HL-60/S4 treated with phorbol 12-myristate 13-acetate at 8.2 ng/mL for 4 days and 3 days (cell line): ENCODE results near the gene TLR9.
"Not testable (repeated sequence)": the region's sequence is repeated elsewhere in the genome, so short reads cannot be mapped to it uniquely, and the experiment has no call there.

Experiments used
- in situ Hi-C: fragments of 300-500 bp; cut with MboI; formaldehyde crosslinking; loops from 2 replicates; pipeline ENCODE4 v1.15.0; 2022; ENCODE audit warnings: low sequenced_read_pairs

TLR9 gene, protein sequence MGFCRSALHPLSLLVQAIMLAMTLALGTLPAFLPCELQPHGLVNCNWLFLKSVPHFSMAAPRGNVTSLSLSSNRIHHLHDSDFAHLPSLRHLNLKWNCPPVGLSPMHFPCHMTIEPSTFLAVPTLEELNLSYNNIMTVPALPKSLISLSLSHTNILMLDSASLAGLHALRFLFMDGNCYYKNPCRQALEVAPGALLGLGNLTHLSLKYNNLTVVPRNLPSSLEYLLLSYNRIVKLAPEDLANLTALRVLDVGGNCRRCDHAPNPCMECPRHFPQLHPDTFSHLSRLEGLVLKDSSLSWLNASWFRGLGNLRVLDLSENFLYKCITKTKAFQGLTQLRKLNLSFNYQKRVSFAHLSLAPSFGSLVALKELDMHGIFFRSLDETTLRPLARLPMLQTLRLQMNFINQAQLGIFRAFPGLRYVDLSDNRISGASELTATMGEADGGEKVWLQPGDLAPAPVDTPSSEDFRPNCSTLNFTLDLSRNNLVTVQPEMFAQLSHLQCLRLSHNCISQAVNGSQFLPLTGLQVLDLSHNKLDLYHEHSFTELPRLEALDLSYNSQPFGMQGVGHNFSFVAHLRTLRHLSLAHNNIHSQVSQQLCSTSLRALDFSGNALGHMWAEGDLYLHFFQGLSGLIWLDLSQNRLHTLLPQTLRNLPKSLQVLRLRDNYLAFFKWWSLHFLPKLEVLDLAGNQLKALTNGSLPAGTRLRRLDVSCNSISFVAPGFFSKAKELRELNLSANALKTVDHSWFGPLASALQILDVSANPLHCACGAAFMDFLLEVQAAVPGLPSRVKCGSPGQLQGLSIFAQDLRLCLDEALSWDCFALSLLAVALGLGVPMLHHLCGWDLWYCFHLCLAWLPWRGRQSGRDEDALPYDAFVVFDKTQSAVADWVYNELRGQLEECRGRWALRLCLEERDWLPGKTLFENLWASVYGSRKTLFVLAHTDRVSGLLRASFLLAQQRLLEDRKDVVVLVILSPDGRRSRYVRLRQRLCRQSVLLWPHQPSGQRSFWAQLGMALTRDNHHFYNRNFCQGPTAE

DNA sequence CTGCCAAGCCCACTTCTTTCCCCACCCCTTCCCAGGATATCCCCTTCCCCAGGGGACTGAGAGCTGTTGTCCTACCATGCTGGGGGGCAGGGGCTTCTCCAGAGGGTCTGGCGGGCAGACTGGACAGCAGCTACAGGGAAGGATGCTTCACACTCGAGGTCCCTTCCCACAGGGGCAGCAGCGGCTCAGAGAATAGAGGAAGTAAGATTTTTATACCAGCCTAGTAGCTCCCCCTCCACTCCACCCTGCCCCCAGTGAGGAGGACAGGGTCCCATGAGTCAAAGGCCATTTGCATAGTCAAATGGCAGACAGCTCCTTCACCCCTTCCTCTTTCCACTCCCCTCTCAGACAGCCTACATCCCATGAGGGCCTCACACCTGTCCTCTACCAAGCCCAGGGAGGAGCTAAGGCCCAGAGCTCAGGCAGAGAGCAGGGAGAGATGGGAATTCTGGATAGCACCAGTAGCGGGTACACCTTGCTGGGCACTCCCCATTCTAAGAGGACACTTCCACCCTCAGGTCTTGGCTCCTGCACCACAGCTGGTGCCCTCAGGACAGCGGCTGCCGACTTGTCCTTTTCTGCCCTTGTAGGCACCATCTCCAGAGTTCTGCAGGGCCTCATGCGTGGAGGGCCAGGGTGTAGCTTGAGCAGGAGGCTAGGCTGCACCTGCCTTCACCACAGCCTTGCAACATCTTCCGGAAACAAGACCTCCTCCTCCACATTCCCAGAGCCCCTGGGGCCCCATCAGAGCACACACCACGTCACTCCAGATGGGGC is at the start of gene TLR9:
Gene TLR9, minus strand, starts transcription at position 194 of the 777 bp plus-strand sequence. Its CDS starts 116 bp downstream, at position 78.
- in situ Hi-C loops: no loop called here

DNA sequence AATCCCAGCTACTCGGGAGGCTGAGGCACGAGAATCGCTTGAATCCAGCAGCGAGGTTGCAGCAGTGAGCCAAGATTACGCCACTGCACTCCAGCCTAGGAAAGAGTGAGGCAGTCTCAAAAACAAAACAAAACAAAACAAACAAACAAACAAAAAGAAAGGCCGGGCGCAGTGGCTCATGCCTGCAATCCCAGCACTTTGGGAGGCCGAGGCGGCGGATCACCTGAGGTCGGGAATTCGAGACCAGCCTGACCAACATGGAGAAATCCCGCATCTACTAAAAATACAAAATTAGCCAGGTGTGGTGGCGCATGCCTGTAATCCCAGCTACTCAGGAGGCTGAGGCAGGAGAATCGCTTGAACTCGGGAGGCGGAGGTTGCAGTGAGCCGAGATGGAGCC is 49.3 kb upstream of the TLR9 start:
- in situ Hi-C loops: not testable (repeated sequence)

DNA sequence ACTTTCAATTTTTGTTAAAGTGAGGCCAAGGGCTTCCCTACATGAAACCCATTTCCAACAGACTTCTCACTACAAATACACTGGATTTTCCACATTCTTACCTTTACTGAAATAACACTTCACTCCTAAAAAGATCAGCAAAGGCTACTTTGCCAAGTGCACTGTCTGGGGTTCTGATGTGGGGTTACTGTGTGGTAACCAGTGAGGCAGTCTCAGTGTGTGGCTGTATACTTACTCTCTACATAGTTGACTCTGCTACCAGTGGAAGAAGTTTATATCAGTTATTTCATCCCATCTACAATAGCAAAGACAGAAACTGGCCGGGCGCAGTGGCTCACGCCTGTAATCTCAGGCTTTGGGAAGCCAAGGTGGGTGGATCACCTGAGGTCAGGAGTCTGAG is 47.4 kb upstream of the TLR9 start:
- in situ Hi-C loops: no loop called here

DNA sequence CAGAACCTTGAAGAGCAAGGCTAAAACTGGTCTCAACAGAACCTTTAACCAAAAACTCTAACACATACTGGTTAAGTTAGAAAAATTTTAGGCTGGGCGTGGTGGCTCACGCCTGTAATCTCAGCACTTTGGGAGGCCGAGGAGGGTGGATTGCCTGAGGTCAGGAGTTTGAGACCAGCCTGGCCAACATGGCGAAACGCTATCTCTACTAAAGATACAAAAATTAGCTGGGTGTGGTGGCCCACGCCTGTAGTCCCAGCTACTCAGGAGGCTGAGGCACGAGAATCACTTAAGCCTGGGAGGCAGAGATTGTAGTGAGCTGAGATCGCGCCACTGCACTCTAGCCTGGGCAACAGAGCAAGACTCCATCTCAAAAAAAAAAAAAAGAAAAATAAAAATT is 46.7 kb upstream of the TLR9 start:
- in situ Hi-C loops: not testable (repeated sequence)

DNA sequence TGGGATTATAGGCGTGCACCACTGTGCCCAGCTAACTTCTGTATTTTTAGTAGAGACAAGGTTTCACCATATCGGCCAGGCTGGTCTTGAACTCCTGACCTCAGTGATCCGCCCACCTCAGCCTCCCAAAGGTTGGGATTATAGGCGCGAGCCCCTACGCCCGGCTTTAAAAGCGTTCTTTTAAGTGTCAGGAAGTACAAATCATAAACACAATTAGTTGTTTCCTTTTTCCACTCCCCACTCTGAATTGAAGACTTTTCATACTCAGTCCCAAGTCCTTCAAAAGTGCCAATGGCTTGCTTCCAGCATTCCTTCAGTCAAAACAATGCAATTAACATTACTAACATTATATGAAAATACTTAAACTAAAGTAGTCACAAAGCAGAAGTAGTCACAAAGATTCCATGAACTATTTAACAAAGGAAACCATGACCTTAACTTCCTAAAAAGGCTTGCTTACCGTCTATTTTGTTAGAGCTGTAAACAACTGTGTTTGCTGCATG is 44.9 kb upstream of the TLR9 start:
- in situ Hi-C loops: no loop called here

DNA sequence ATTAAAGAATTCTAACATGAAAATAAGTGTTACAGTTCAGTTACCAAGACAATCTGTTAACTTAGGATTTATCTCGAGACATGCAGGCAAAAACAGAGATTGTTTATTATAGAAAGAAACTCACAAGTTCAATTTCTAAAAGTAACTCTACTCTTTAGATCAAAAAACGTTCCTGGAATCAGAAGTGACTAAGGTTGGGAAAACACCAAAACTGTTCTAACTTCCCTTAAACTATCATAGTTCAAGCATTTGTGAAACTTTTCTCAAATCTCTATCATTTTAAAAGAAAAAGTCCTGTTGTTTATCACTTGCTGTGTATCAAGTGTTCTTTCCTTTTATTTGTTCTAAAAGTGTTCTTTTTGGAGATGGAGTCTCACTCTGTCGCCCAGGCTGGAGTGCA is 44.3 kb upstream of the TLR9 start:
- in situ Hi-C loops: no loop called here

DNA sequence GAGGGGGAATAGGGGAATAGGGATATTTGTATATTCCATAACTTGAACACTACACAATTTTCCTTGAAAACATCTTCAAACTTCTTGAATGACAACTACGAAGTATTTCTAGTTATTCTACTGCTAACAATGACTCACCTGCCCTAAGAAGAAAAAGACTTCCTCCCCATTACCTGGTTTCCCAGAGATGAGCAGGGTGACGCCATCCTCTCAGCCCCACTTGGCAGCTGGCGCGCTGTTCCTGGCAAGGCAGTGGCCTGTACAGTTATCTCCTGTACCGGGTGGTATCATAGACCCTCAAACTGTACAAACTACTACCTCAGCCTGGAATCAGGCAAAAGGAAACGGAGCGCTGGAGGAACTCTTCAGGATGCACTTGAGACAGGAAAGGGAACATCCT is 42.6 kb upstream of the TLR9 start:
- in situ Hi-C loops: no loop called here

DNA sequence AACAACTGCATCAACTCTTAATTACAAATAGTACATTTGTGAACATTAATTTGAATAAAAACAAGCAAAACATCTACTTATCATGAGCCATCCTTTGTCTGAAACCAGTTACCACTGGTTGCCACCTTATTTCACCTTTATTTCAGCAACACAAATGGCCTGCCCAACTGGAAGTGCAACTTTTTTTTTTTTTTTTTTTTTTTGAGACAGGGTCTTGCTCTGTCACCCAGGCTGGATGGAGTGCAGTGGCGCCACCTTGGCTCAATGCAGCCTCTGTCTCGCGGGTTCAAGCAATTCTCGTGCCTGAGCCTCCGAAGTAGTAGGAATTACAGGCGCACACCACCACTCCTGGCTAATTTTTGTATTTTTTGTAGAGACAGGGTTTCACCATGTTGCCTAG is 39.9 kb upstream of the TLR9 start:
- in situ Hi-C loops: no loop called here

DNA sequence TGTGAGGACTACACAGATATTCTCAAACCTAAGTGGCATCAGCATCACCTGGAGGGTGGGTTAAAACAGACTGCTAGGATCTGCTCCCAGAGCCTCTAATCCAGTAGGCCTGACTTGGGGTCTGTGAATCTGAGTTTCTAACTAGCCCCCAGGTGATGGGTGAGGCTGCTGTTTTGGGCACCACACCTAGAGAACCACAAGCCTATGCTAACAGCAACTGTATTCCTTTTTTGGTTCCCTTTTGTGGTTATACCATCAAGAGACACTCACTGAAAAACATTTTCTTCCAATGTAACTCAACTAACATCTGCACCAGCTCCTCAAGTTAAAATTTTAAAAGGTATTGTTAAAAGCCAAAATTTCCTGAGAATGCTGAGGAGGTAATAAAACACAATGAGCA is 37.0 kb upstream of the TLR9 start:
- in situ Hi-C loops: no loop called here

DNA sequence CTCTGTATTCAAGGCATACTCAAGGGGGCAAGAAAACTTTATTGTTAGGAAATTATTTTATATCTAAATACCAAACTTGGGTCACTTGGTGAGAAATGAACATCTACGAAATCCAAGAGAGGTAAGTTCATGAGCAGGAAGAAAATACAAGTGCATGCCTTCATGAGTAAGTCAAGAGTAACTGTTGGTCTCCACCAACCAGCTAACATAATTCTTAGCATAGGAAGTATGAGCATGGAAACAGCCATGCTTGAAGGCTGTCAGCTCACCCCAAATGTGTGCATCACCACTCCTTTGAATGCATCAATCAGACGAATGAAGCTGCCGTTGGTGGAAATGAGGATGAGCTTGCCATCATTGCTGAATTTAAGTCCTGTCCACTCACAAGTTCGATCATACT is 34.0 kb upstream of the TLR9 start:
- in situ Hi-C loops: no loop called here

DNA sequence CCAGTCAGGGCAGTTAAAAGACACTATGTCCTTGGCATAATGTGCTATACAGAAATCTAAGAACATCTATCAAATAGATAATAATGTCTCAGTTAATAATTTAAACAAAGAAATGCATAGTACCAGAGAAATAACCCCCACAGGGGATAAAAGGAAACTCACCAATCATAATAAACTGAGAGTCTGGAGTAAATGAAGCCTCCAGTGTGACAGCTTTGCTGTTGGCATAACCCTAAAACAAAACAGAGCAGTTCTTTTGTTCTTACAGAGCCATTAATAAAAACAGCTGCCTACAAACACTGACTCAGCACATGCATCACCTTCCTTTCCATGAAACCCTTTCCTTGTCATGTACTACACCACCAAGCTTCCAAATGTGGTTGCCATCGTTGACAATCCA is 33.6 kb upstream of the TLR9 start:
- in situ Hi-C loops: no loop called here

DNA sequence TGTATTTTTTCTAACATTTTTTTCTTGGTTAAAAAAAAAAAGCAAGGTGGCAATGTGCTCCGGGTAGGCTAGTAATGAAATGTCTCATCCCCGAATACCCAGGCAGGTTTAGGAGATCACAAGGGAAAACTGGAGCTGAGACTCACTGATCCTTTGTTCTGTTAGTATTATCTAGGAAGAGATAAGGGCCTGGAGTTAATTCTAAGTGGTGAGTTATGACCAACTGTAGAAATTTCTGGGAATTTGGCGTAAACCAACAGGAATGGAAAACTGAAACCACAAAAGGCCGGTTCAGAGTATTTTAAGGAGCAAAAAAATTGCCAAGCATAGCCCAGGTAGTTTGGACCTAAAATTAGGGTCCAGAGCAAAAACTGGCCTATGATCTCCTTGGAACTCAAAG is 32.5 kb upstream of the TLR9 start:
- in situ Hi-C loops: no loop called here

DNA sequence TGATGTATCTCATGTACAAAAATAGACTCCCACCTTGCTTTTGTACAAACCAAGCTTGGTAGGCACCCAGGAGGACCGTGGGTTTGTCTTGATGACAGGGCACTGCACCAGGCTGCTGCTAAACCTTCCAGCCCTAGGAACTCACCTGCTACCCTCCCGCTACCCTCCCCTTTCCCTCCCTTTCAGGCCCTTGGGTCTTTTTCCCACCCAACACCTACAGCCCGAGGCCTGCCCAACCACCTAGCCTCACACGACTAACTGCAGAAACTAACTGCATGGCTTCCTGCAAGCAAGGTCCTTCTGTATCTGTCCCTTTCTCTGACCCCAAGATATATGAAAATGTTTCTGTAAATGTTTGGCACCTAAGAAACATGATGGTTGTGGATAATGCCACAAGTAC is 31.2 kb upstream of the TLR9 start:
- in situ Hi-C loops: no loop called here

DNA sequence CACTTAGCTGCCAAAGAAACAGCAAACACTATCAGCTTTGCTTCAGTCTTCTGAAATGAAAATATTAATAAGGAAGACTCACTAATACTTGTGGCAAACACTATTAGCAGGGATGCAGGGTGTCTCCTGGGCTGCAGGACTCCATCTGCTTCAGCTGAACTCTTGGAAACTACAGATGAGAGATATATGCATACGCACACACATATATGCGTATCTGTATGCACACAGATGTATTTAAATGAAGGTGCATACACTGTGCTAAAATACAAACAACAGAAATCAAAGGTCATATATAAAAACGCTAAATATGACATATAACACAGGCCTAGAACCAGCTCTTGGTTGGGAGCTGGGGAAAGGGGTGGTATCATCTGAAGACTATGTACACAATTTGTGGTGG is 30.7 kb upstream of the TLR9 start:
- in situ Hi-C loops: no loop called here

DNA sequence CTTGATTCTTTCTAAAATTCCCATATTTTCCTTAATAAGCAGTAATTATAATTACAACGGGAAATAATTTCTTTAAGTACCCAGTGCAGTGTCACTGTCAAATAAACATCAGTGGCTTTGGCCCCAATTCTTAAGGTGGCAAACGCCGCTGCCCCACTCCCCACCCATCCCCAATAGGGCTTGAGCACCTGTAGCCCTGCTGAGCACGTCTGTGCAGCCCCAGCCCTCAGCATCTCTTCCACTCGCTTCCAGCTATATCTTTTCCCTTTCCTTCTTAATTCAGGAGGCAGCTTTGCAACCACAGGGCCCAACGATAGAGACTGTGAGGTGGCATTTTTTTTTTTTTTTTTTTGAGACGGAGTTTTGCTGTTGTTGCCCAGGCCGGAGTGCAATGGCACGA is 29.2 kb upstream of the TLR9 start:
- in situ Hi-C loops: no loop called here

DNA sequence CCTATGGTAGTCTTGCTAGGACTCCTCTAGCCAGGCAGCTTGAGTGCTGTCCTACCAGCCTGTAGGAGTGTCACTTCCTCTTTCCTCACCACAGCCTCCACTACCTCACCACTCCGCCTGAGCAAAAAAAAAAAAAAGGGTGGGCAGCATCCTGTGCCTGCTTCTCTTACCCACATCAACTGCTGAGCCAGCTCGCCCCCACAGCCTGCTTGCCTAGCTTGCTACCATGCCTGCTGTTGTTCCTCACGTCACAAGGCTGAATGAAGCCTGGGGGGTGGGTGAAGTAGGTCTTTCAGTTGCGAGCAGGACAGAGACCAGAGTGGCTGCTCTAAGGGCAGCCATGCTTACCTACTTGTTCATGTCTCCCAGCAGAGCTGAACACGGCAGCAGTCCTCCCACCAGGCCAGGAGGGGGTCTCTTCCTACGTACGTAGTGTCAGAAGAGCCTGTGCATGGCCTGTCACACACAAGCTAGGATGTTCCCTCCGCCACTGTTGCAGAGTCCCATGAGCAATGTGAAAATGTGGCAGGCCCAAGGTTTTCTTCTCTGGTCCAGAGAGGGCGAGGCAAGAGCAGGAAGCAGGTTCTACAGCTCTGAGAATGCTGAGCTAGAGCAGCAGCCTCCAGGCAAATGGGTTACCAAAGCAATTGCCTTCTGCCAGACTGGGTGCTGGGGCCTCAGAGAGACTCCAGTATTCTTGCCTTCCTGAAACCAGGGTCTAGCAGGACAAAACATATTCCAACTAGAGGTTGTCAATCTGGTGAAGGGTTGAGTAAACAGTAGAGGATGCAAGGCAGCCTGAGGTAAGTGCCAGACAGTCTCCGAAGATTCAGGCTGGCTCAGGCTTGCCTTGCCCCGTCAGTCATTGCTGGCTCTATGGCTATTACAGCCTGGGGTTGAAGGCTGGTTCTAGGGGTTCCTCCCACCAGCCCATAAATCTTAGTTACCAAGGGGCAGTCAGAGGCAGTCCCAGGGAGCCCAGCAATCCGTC is 28.2 kb upstream of the TLR9 start:
- in situ Hi-C loops: no loop called here

DNA sequence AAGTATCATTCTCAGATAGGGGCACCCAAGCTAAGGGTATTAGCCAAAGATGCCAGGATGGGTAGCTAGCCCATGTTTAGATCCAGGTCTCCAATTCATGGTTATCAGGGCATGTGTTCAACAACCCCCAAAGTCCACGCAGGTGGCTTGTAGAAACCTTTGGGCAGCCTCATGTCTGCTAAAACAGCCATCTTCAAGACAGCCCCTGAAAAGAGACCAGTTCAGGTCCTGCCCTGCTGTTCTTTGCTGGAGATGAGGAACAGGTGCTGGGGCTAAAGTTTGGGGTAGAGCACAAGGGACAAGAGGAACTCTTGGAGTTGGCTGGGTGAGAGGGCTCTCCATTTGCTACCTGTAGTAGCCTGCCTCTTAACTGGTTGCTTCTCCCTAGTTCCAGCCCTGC is 24.7 kb upstream of the TLR9 start:
- in situ Hi-C loops: no loop called here

DNA sequence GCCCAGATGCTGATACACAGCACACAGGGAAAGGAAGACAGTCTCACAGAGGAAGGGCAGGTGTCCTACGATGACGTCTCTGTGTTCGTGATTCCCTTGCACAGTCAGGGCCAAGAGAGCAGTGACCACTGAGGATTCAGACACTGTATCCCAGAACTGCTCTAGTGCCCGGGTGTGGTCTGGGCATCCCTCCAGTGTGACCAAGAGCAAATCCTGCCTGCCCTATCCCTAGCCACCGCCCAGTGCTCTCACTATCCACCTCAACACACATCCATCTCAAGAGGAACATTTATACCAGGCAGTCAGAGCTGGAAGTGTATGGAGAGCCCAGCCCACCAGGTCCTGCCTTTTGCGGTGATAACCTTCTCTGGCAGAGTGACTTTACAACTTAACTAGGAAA is 24.2 kb upstream of the TLR9 start:
- in situ Hi-C loops: no loop called here

DNA sequence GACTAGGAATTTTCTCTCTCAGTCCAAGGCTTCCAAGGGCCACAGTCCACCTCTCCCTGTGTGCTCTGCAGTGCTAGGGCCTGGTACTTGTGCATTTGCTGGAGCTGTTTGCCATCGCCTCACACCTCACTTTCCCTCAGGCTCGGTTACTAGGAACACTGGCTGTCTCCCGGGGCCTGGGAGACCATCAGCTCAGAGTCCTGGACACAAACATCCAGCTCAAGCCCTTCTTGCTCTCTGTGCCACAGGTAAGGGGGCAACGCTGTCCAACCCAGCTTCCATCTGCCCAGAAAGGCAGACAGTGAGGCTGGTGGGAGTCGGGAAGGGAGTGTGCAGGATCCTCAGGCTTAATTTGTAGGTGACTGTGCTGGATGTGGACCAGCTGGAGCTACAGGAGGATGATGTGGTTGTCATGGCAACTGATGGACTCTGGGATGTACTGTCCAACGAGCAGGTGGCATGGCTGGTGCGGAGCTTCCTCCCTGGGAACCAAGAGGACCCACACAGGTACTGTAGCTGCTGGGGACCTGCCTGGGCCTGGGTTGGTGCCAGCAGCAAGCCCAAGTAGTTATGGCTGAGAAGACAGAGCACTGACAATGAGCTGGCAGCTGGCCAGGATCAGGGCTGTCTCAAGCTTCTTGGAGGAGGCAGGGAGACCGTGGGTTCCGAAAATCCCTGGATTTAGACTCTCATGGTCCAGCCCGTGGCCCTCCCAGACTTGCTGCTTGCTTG is 23.5 kb upstream of the TLR9 start:
- in situ Hi-C loops: no loop called here
